CD4-positive, alpha-beta T cell (primary cell): ENCODE data around the gene KCNQ1. TPM values are rescaled to one million over a fixed set of nuclear protein-coding genes. Genes with fewer than 3 reads are reported as not detected.

Experiments
- ATAC-seq: fragments of 200-7000 bp; cut with Tn5 transposase; one replicate; pipeline ENCODE4 v1.10.0; 2022; ENCODE audit warnings: mild to moderate bottlenecking; ENCODE audit not compliant: poor library complexity
- CTCF ChIA-PET: fragments of 350-600 bp; sonication (Branson Sonifier 250); formaldehyde crosslinking; loops from one replicate; lab custom pipeline; 2021; ENCODE audit warnings: antibody characterized with exemption, inconsistent platforms; lab: Charles Lee
- POLR2A ChIA-PET: fragments of 350-600 bp; sonication (Branson Sonifier 250); formaldehyde crosslinking; loops from one replicate; lab custom pipeline; 2021; ENCODE audit warnings: antibody characterized with exemption, inconsistent platforms; lab: Charles Lee
- DNase-seq, 14 experiments: peaks; one replicate each; pipeline ENCODE4 v3.0.0-alpha.2; 2013 to 2020; ENCODE audit warnings: mixed read lengths in 2 of 14
- H3K27ac ChIP-seq, 2 donors: one replicate each; pipeline versions ENCODE4 v1.5.1 to v1.7.0; 2013; ENCODE audit warnings: low read length in 2 of 2, low read depth in 1 of 2, mild to moderate bottlenecking in 1 of 2
- H3K27me3 ChIP-seq, 2 experiments: 1 replicate in 1 of 2; 2 replicates in 1 of 2; pipeline versions ENCODE4 v1.6.1 to v1.7.0; 2013; ENCODE audit warnings: low read length in 2 of 2, control low read depth in 1 of 2, mild to moderate bottlenecking in 1 of 2, moderate library complexity in 1 of 2; ENCODE audit not compliant: insufficient read depth in 2 of 2, control insufficient read depth in 1 of 2
- H3K36me3 ChIP-seq: one replicate; pipeline ENCODE4 v1.6.1; 2013; ENCODE audit warnings: low read length, control low read depth; ENCODE audit not compliant: insufficient read depth
- H3K4me1 ChIP-seq: one replicate; pipeline ENCODE4 v1.6.1; 2013; ENCODE audit warnings: low read length, control low read depth; ENCODE audit not compliant: insufficient read depth
- H3K4me3 ChIP-seq: one replicate; pipeline ENCODE4 v1.5.1; 2013; ENCODE audit warnings: mild to moderate bottlenecking, low read length, moderate library complexity
- H3K9me3 ChIP-seq, 2 experiments: 1 replicate in 1 of 2; 2 replicates in 1 of 2; pipeline versions ENCODE4 v1.6.1 to v1.7.0; 2013; ENCODE audit warnings: low read length in 2 of 2, mild to moderate bottlenecking in 2 of 2, control low read depth in 1 of 2, moderate library complexity in 1 of 2; ENCODE audit not compliant: control insufficient read depth in 1 of 2, insufficient read depth in 1 of 2
- H3K27ac Mint-ChIP-seq: one replicate; pipeline ENCODE4 v1.8.0; 2020; ENCODE audit warnings: mixed read lengths
- H3K27me3 Mint-ChIP-seq: one replicate; pipeline ENCODE4 v1.8.0; 2021; ENCODE audit warnings: mixed read lengths
- H3K36me3 Mint-ChIP-seq: one replicate; pipeline ENCODE4 v1.8.0; 2021; ENCODE audit warnings: low read depth, mixed read lengths
- H3K4me1 Mint-ChIP-seq: one replicate; pipeline ENCODE4 v1.8.0; 2021; ENCODE audit warnings: low read depth, mixed read lengths
- H3K4me3 Mint-ChIP-seq: one replicate; pipeline ENCODE4 v1.8.0; 2020; ENCODE audit warnings: mild to moderate bottlenecking, mixed read lengths
- H3K9me3 Mint-ChIP-seq: one replicate; pipeline ENCODE4 v1.8.0; 2020; ENCODE audit warnings: mixed read lengths
- CTCF ChIP-seq: fragments of 200-600 bp; IDR thresholded peaks from one replicate; pipeline ENCODE4 v1.8.0; 2022; ENCODE audit warnings: antibody characterized with exemption, mild to moderate bottlenecking
- intact Hi-C, 2 experiments: fragments of 100-400 bp; cut with DNase I in 1 of 2; cut with micrococcal nuclease in 1 of 2; formaldehyde crosslinking; loops; one replicate each; pipeline versions ENCODE4 v1.15.1 to v1.9.0; 2023 to 2025; cut with DNase I, micrococcal nuclease
- total RNA-seq, 174 experiments: library from RNA in 2 of 174; stranded (reverse) in 2 of 174; gene quantifications; one replicate each; pipeline ENCODE4 v1.2.3 and lab custom pipeline; 2021 to 2026

The KCNQ1 gene
- total RNA-seq, 2 experiments from 2014 or later: 31.3 to 33.1 TPM

GRCh38 chr11:2547806-2548205 is 103.0 kb downstream of the KCNQ1 start:
- Histone ChIP-seq H3K36me3 (no peaks in the 10 kb centered on the region), H3K27me3 (no peaks in the 10 kb centered on the region), H3K27ac (no peak overlapping the region), H3K9me3 (peaks cover 0 to 5% of the 10 kb centered on the region in 2 experiments), H3K4me3 (no peak overlapping the region), H3K4me1 (no peaks in the 10 kb centered on the region)
- Mint-ChIP-seq H3K9me3 (no peaks in the 10 kb centered on the region), H3K27ac (no peak overlapping the region), H3K4me1 (peaks cover 25% of the 10 kb centered on the region), H3K27me3 (no peaks in the 10 kb centered on the region), H3K36me3 (peaks cover 7% of the 10 kb centered on the region), H3K4me3 (no peak overlapping the region)
- no peak for TF ChIP-seq CTCF
- intact Hi-C loops: no loop called here
- ATAC-seq: no peak
- no peak for DNase-seq
- CTCF ChIA-PET: interaction anchor here (1.0 kb wide), 1 partner anchor 15 kb away, joined by 4 read pairs; no protein-coding TSS in a partner anchor
- POLR2A ChIA-PET: no interaction called here

GRCh38 chr11:2548596-2548995 is 103.8 kb downstream of the KCNQ1 start:
- CTCF ChIA-PET: interaction anchor here (1.0 kb wide), 1 partner anchor 16 kb away, joined by 4 read pairs; no protein-coding TSS in a partner anchor
- intact Hi-C loops: no loop called here
- H3K4me1 ChIP-seq: no peaks in the 10 kb centered on the region
- H3K27ac Mint-ChIP-seq: no peak overlapping the region
- H3K9me3 Mint-ChIP-seq: no peaks in the 10 kb centered on the region
- ATAC-seq (no peak), DNase-seq (no peak)
- no peaks in the 10 kb centered on the region for H3K27me3 Mint-ChIP-seq
- no peaks in the 10 kb centered on the region for H3K27me3 ChIP-seq
- no peak overlapping the region for H3K4me3 ChIP-seq
- no peak overlapping the region for H3K4me3 Mint-ChIP-seq
- H3K9me3 ChIP-seq: peaks cover 0 to 5% of the 10 kb centered on the region in 2 experiments
- no peak for TF ChIP-seq CTCF
- H3K27ac ChIP-seq: no peak overlapping the region
- H3K4me1 Mint-ChIP-seq: peaks cover 25% of the 10 kb centered on the region
- no peaks in the 10 kb centered on the region for H3K36me3 ChIP-seq
- POLR2A ChIA-PET: no interaction called here
- H3K36me3 Mint-ChIP-seq: peaks cover 7% of the 10 kb centered on the region

DNA sequence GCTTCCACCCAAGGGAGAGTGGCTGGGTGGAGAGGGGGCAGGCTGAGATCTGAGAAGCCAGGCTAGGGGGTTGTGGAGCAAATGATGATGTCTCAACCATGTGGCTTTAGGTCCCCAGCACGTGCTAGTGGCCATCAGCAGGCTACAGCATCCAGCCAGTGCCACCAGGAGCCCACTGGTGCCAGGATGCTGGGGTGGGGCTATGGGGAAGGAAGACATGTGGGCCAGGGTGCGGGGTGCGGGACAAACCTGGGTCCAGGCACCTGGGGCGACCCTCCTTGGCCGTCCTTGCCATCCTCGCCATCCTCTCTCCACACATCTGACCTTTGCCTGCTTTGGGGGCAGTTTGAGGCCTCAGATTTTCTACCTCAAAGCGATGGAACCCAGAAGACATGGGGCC is 104.3 kb downstream of the KCNQ1 start:
- H3K27me3 Mint-ChIP-seq: no peaks in the 10 kb centered on the region
- no peak for TF ChIP-seq CTCF
- ATAC-seq (no peak), DNase-seq (no peak)
- peaks cover 25% of the 10 kb centered on the region for H3K4me1 Mint-ChIP-seq
- Histone ChIP-seq H3K27me3 (no peaks in the 10 kb centered on the region), H3K27ac (no peak overlapping the region), H3K4me1 (no peaks in the 10 kb centered on the region), H3K4me3 (no peak overlapping the region), H3K9me3 (peaks cover 0 to 5% of the 10 kb centered on the region in 2 experiments), H3K36me3 (no peaks in the 10 kb centered on the region)
- H3K4me3 Mint-ChIP-seq: no peak overlapping the region
- peaks cover 7% of the 10 kb centered on the region for H3K36me3 Mint-ChIP-seq
- H3K27ac Mint-ChIP-seq: no peak overlapping the region
- H3K9me3 Mint-ChIP-seq: no peaks in the 10 kb centered on the region
- intact Hi-C loops: no loop called here
- POLR2A ChIA-PET: no interaction called here
- CTCF ChIA-PET: no interaction called here
